Activated B cell treated with CpG ODN at 0.5 μM for 24 hours (primary cell): Measurements from ENCODE around the gene SIRPB1. TPM values are rescaled to one million over a fixed set of nuclear protein-coding genes. Genes with fewer than 3 reads are reported as not detected.
"Not testable (repeated sequence)": the region's sequence is repeated elsewhere in the genome, so short reads cannot be mapped to it uniquely, and the experiment has no call there.

ENCODE experiments used
- ATAC-seq: fragments of 200-7000 bp; cut with Tn5 transposase; one replicate; pipeline ENCODE4 v1.10.0; 2021; ENCODE audit warnings: low read depth, mild to moderate bottlenecking, moderate library complexity
- CTCF ChIA-PET: fragments of 350-600 bp; sonication (Branson Sonifier 250); formaldehyde crosslinking; loops from one replicate; lab custom pipeline; 2021; ENCODE audit warnings: antibody characterized with exemption; lab: Charles Lee
- POLR2A ChIA-PET: fragments of 350-600 bp; sonication (Branson Sonifier 250); formaldehyde crosslinking; loops from one replicate; lab custom pipeline; 2021; ENCODE audit warnings: antibody characterized with exemption; lab: Charles Lee
- DNase-seq: peaks from one replicate; pipeline ENCODE4 v3.0.0; 2022
- H3K27ac Mint-ChIP-seq: one replicate; pipeline ENCODE4 v1.8.0; 2020; ENCODE audit warnings: mixed read lengths
- H3K27me3 Mint-ChIP-seq: one replicate; pipeline ENCODE4 v1.8.0; 2021; ENCODE audit warnings: mixed read lengths
- H3K36me3 Mint-ChIP-seq: one replicate; pipeline ENCODE4 v1.8.0; 2021; ENCODE audit warnings: low read depth, mixed read lengths
- H3K4me1 Mint-ChIP-seq: one replicate; pipeline ENCODE4 v1.8.0; 2021; ENCODE audit warnings: mixed read lengths
- H3K4me3 Mint-ChIP-seq: one replicate; pipeline ENCODE4 v1.8.0; 2020; ENCODE audit warnings: mild to moderate bottlenecking, mixed read lengths
- H3K9me3 Mint-ChIP-seq: one replicate; pipeline ENCODE4 v1.8.0; 2020; ENCODE audit warnings: mixed read lengths
- CTCF ChIP-seq: fragments of 200-600 bp; IDR thresholded peaks from one replicate; pipeline ENCODE4 v1.8.0; 2022; ENCODE audit warnings: antibody characterized with exemption, mild to moderate bottlenecking
- intact Hi-C: fragments of 100-400 bp; cut with micrococcal nuclease; formaldehyde crosslinking; loops from one replicate; pipeline ENCODE4 v1.15.1; 2024
- total RNA-seq: library from RNA; stranded (reverse); gene quantifications from 2 replicates; pipeline ENCODE4 v1.2.3, GENCODE V29; 2022

The SIRPB1 gene
- total RNA-seq, 1 donor from 2014 or later: 1.1 TPM

GRCh38 chr20:1577906-1578305 lies 41.9 kb downstream of the SIRPB1 start:
- Mint-ChIP-seq H3K27me3 (peaks cover 2% of the 10 kb centered on the region), H3K27ac (no peak overlapping the region), H3K4me1 (no peaks in the 10 kb centered on the region), H3K9me3 (no peaks in the 10 kb centered on the region), H3K4me3 (no peak overlapping the region), H3K36me3 (no peaks in the 10 kb centered on the region)
- ChIA-PET POLR2A (interaction anchor here (0.6 kb wide), 1 partner anchor 636 kb away, joined by 8 read pairs; no protein-coding TSS in a partner anchor), CTCF (no interaction called here)
- TF ChIP-seq CTCF: no peak
- ATAC-seq: no peak
- intact Hi-C loops: no loop called here
- no peak for DNase-seq

- H3K27ac Mint-ChIP-seq, DNase-seq, intact Hi-C loops, CTCF ChIA-PET, H3K9me3 Mint-ChIP-seq, ATAC-seq, POLR2A ChIA-PET, H3K36me3 Mint-ChIP-seq, H3K4me3 Mint-ChIP-seq, H3K27me3 Mint-ChIP-seq, H3K4me1 Mint-ChIP-seq: not testable (repeated sequence)
Observed at GRCh38 chr20:1577313-1577712, 42.5 kb downstream of the SIRPB1 start.

GRCh38 chr20:1576641-1577040 lies 43.2 kb downstream of the SIRPB1 start:
- H3K27ac Mint-ChIP-seq: no peak overlapping the region
- DNase-seq: no peak
- no peaks in the 10 kb centered on the region for H3K9me3 Mint-ChIP-seq
- intact Hi-C loops: no loop called here
- H3K36me3 Mint-ChIP-seq: no peaks in the 10 kb centered on the region
- H3K27me3 Mint-ChIP-seq: peaks cover 2% of the 10 kb centered on the region
- CTCF ChIA-PET: no interaction called here
- H3K4me1 Mint-ChIP-seq: no peaks in the 10 kb centered on the region
- no peak for ATAC-seq
- POLR2A ChIA-PET: no interaction called here
- no peak overlapping the region for H3K4me3 Mint-ChIP-seq
- no peak for TF ChIP-seq CTCF

- H3K4me3 Mint-ChIP-seq, H3K27me3 Mint-ChIP-seq, DNase-seq, CTCF ChIA-PET, POLR2A ChIA-PET, intact Hi-C loops, H3K4me1 Mint-ChIP-seq, H3K36me3 Mint-ChIP-seq, H3K9me3 Mint-ChIP-seq, H3K27ac Mint-ChIP-seq, ATAC-seq: not testable (repeated sequence)
Observed at GRCh38 chr20:1576003-1576402, 43.8 kb downstream of the SIRPB1 start.

GRCh38 chr20:1571583-1571982 lies 48.2 kb downstream of the SIRPB1 start:
- H3K4me3 Mint-ChIP-seq, ATAC-seq, H3K4me1 Mint-ChIP-seq, H3K9me3 Mint-ChIP-seq, intact Hi-C loops, POLR2A ChIA-PET, H3K36me3 Mint-ChIP-seq, DNase-seq, H3K27ac Mint-ChIP-seq, CTCF ChIA-PET, H3K27me3 Mint-ChIP-seq: not testable (repeated sequence)

Other genes starting within 250 kb of the SIRPB1 start
- 128 and 134 TPM in 2 replicates for gene FKBP1A, start 227.0 kb downstream of the SIRPB1 start, total RNA-seq
- 81.7 and 89.4 TPM in 2 replicates for gene NSFL1C, start 153.2 kb downstream of the SIRPB1 start, total RNA-seq
- not detected in 2 replicates for gene SIRPB2, start 128.6 kb downstream of the SIRPB1 start, total RNA-seq
- gene SIRPD, start 62.3 kb downstream of the SIRPB1 start, total RNA-seq: 0.37 TPM in 1 of 2 replicates, not detected in the other
- gene SIRPG, start 37.8 kb upstream of the SIRPB1 start, total RNA-seq: not detected in 2 replicates